Neural cell (in vitro differentiated cells): Measurements from ENCODE around the gene KHSRP. TPM values are rescaled to one million over a fixed set of nuclear protein-coding genes. Genes with fewer than 3 reads are reported as not detected.

Experiments used
- H2AFZ ChIP-seq: fragments of 200-600, 300-800 bp; sonication (generic), shearing (Covaris generic); 2 replicates; pipeline ENCODE4 v1.6.0; 2014; ENCODE audit warnings: low read depth, mild to moderate bottlenecking, antibody characterized with exemption, low read length, moderate library complexity
- H3F3A ChIP-seq: fragments of 200-600 bp; shearing (Covaris generic); 2 replicates; pipeline ENCODE4 v1.6.1; 2016; ENCODE audit warnings: mild to moderate bottlenecking, moderate library complexity, mixed read lengths, antibody characterized with exemption, low read length; ENCODE audit not compliant: insufficient read depth, poor library complexity, severe bottlenecking
- H3K27ac ChIP-seq: fragments of 200-600, 300-800 bp; sonication (generic), shearing (Covaris generic); 2 replicates; pipeline ENCODE4 v1.5.1; 2014; ENCODE audit warnings: mild to moderate bottlenecking, low read length, moderate library complexity
- H3K27me3 ChIP-seq: fragments of 300-800, 200-600 bp; sonication (generic), shearing (Covaris generic); 2 replicates; pipeline ENCODE4 v1.6.0; 2014; ENCODE audit warnings: mild to moderate bottlenecking, low read depth, low read length, moderate library complexity; ENCODE audit not compliant: insufficient read depth
- H3K36me3 ChIP-seq: fragments of 300-800, 200-600 bp; sonication (generic), shearing (Covaris generic); 2 replicates; pipeline ENCODE4 v1.5.1; 2014; ENCODE audit warnings: mild to moderate bottlenecking, antibody characterized with exemption, low read length, moderate library complexity; ENCODE audit not compliant: insufficient read depth
- H3K4me2 ChIP-seq: fragments of 300-800, 200-600 bp; sonication (generic), shearing (Covaris generic); 2 replicates; pipeline ENCODE4 v1.6.0; 2014; ENCODE audit warnings: mild to moderate bottlenecking, low read length
- H3K4me3 ChIP-seq: fragments of 300-800, 200-600 bp; sonication (generic), shearing (Covaris generic); 2 replicates; pipeline ENCODE4 v1.5.1; 2014; ENCODE audit warnings: mild to moderate bottlenecking, low read length, moderate library complexity
- H3K79me2 ChIP-seq: fragments of 200-600 bp; shearing (Covaris generic); replicated peaks from 2 replicates; pipeline ENCODE4 v1.6.0; 2014; ENCODE audit warnings: mild to moderate bottlenecking, low read length, moderate library complexity; ENCODE audit not compliant: insufficient read depth
- H3K9ac ChIP-seq: fragments of 300-800, 200-600 bp; sonication (generic), shearing (Covaris generic); 2 replicates; pipeline ENCODE4 v1.6.1; 2016; ENCODE audit warnings: mild to moderate bottlenecking, low read length, mixed read lengths
- H3K9me2 ChIP-seq: fragments of 200-600 bp; shearing (Covaris generic); 2 replicates; pipeline ENCODE4 v1.6.1; 2016; ENCODE audit warnings: mild to moderate bottlenecking, low read length, mixed read lengths; ENCODE audit not compliant: insufficient read depth
- H3K9me3 ChIP-seq: fragments of 200-600, 300-800 bp; sonication (generic), shearing (Covaris generic); 2 replicates; pipeline ENCODE4 v1.6.1; 2016; ENCODE audit warnings: mild to moderate bottlenecking, mixed run types, low read length, moderate library complexity, mixed read lengths
- H4K20me1 ChIP-seq: fragments of 200-600 bp; shearing (Covaris generic); 2 replicates; pipeline ENCODE4 v1.6.1; 2016; ENCODE audit warnings: mild to moderate bottlenecking, mixed run types; ENCODE audit not compliant: insufficient read depth
- EP300 ChIP-seq: fragments of 450-650 bp; conservative IDR thresholded peaks from 2 replicates; pipeline ENCODE4 v1.6.1; 2014; ENCODE audit warnings: antibody characterized with exemption, mild to moderate bottlenecking, moderate library complexity; ENCODE audit not compliant: poor library complexity, severe bottlenecking
- EZH2 ChIP-seq: fragments of 200-600, 300-800 bp; shearing (Covaris generic), sonication (generic); IDR thresholded peaks from 2 replicates; pipeline ENCODE4 v1.6.1; 2014; ENCODE audit warnings: antibody characterized with exemption, low read length, borderline replicate concordance, mild to moderate bottlenecking; ENCODE audit not compliant: insufficient read depth, poor library complexity, severe bottlenecking
- MXI1 ChIP-seq: fragments of 450-650 bp; conservative IDR thresholded peaks from 2 replicates; pipeline ENCODE4 v1.6.1; 2014; ENCODE audit warnings: antibody characterized with exemption, mild to moderate bottlenecking; ENCODE audit not compliant: poor library complexity, severe bottlenecking
- POLR2AphosphoS5 ChIP-seq: IDR thresholded peaks from 2 replicates; pipeline ENCODE4 v1.6.1; 2012
- RAD21 ChIP-seq: fragments of 450-650 bp; conservative IDR thresholded peaks from 2 replicates; pipeline ENCODE4 v1.6.1; 2014; ENCODE audit warnings: antibody characterized with exemption, mild to moderate bottlenecking, moderate library complexity
- SMC3 ChIP-seq: fragments of 450-650 bp; conservative IDR thresholded peaks from 2 replicates; pipeline ENCODE4 v1.6.1; 2014; ENCODE audit warnings: antibody characterized with exemption, mild to moderate bottlenecking, moderate library complexity; ENCODE audit not compliant: poor library complexity
- TAF1 ChIP-seq: IDR thresholded peaks from 2 replicates; pipeline ENCODE4 v1.6.1; 2012; ENCODE audit warnings: low read depth
- polyA plus RNA-seq: library from polyadenylated mRNA; depleted of rRNA; stranded (reverse); fragments of >200 nt; gene quantifications from 2 replicates; pipeline ENCODE4 v1.2.3, GENCODE V29; 2014
- TF ChIP-seq, protein P1 (sequence below): IDR thresholded peaks from 2 replicates; pipeline ENCODE4 v1.6.1; 2012; ENCODE audit warnings: borderline replicate concordance
- TF ChIP-seq, protein P2 (sequence below): fragments of 450-650 bp; IDR thresholded peaks from 2 replicates; pipeline ENCODE4 v1.5.1; 2014; ENCODE audit warnings: antibody characterized with exemption, mild to moderate bottlenecking, moderate library complexity; ENCODE audit not compliant: poor library complexity, severe bottlenecking

Gene KHSRP
- polyA plus RNA-seq, 1 donor from 2014 or later, result 33.3 TPM

DNA sequence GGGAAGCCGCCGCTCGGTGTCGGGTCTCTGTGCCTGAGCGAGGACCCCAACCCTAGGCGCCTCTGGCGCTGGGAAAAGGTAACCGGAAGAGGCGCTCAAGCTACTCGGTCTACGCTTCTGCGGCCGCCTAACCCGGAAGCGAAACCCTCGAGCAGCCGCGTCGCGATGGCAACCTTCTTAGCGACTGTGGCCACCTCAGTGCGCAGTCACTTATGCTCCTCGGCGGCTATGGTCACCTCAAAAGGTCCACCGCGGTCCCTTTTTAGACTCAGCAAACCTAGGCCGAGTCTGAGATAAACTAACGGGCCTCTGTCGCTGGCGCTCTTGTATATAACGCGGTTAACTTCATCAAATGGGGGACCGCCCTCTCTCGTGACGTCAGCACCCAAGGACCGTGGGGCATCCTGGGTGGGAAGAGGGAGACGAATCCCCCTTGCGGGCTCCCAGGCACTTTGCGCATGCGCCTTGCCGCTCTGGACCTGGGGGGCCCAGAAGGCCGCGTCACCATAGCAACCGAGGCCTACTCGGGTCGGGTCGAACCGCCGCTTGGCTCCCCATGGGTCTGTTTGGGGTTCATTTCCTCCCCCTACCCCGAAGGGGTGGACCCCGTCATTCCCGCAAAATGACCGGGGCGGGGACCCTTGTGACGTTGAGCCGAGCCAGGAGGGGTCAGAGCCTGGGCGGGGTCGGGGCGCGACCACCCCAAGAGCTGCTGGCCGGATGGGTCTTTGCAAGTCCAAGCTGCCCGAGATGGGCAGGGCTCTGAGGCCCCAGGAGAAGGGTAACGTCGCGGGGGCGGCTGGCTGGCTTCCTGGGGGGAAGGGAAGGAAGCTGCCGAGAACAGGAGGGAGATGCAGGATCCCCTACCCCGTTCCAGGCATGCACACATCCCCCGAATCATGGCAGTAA, 31.3 kb downstream of the KHSRP start, which contains the start of gene GTF2F1:
Gene GTF2F1, minus strand, starts transcription at position 91 of the 909 bp plus-strand sequence. CDS start 169 bp downstream, outside the sequence.
- Histone ChIP-seq H3K9me3 (no peaks in the 10 kb centered on the region), H3K4me2 (peak within 1 kb of the TSS; percentile 77), H3K36me3 (peaks cover 3% of the 10 kb centered on the region), H2AFZ (peak within 1 kb of the TSS; percentile 81), H3K9me2 (no peaks in the 10 kb centered on the region), H3F3A (no peaks in the 10 kb centered on the region), H3K27ac (peak within 1 kb of the TSS; percentile 99), H3K4me3 (peak within 1 kb of the TSS; percentile 77), H3K27me3 (no peaks in the 10 kb centered on the region), H4K20me1 (no peaks in the 10 kb centered on the region), H3K79me2 (peaks cover 20% of the 10 kb centered on the region), H3K9ac (peak within 1 kb of the TSS; percentile 97)
- TF ChIP-seq SMC3 (peak; percentile 60), EZH2 (no peak), RAD21 (peak; percentile 50), TAF1 (peak; percentile 68), POLR2AphosphoS5 (peak; percentile 90), MXI1 (peak; percentile 84), EP300 (peak; percentile 75)
- TF ChIP-seq, protein P1, sequence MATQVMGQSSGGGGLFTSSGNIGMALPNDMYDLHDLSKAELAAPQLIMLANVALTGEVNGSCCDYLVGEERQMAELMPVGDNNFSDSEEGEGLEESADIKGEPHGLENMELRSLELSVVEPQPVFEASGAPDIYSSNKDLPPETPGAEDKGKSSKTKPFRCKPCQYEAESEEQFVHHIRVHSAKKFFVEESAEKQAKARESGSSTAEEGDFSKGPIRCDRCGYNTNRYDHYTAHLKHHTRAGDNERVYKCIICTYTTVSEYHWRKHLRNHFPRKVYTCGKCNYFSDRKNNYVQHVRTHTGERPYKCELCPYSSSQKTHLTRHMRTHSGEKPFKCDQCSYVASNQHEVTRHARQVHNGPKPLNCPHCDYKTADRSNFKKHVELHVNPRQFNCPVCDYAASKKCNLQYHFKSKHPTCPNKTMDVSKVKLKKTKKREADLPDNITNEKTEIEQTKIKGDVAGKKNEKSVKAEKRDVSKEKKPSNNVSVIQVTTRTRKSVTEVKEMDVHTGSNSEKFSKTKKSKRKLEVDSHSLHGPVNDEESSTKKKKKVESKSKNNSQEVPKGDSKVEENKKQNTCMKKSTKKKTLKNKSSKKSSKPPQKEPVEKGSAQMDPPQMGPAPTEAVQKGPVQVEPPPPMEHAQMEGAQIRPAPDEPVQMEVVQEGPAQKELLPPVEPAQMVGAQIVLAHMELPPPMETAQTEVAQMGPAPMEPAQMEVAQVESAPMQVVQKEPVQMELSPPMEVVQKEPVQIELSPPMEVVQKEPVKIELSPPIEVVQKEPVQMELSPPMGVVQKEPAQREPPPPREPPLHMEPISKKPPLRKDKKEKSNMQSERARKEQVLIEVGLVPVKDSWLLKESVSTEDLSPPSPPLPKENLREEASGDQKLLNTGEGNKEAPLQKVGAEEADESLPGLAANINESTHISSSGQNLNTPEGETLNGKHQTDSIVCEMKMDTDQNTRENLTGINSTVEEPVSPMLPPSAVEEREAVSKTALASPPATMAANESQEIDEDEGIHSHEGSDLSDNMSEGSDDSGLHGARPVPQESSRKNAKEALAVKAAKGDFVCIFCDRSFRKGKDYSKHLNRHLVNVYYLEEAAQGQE, result peak; percentile 83
- TF ChIP-seq, protein P2, sequence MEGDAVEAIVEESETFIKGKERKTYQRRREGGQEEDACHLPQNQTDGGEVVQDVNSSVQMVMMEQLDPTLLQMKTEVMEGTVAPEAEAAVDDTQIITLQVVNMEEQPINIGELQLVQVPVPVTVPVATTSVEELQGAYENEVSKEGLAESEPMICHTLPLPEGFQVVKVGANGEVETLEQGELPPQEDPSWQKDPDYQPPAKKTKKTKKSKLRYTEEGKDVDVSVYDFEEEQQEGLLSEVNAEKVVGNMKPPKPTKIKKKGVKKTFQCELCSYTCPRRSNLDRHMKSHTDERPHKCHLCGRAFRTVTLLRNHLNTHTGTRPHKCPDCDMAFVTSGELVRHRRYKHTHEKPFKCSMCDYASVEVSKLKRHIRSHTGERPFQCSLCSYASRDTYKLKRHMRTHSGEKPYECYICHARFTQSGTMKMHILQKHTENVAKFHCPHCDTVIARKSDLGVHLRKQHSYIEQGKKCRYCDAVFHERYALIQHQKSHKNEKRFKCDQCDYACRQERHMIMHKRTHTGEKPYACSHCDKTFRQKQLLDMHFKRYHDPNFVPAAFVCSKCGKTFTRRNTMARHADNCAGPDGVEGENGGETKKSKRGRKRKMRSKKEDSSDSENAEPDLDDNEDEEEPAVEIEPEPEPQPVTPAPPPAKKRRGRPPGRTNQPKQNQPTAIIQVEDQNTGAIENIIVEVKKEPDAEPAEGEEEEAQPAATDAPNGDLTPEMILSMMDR, result peak; percentile 51

DNA sequence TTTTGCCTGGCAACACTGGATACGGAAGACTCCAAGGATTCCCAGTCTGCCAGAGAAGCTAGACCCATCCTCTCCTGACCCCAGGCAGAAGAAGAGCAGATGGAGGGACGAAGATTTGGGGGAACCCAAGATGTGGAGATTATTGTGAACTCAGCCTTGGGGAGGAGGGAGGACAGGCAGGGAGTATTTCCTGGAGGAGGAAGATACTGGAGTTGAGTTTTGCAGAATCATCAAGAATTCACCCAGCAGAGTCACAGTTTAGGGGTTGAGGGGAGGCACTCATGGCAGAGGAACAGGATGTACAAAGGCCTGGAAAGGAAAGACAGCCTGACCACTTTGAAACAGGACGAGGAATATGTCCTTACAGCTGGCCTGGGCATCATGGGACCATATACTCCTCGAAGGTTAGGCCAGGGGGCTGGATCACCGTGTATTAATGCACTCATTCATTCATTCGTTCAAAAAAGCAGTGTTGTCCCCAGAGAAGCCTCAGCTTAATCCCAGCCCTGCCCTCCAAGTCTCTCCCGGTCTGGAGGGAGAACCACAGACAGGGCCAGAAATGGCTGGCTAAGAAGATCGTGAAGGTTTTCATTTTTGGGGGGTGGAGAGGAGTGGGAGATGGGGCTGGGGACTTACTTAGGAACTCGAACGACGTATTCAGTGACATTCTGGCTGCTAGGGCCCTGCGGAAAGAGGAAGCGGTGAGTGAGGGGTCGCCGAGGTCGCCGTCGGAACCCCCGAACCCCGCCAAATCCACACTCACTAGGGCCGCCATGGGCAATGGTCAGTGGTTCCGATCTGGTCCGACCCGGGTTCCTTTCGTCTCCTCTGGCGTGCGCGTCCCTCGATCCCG, 32.2 kb downstream of the KHSRP start:
- Histone ChIP-seq H3K4me2 (peak overlapping the region; percentile 77), H3K9me2 (no peaks in the 10 kb centered on the region), H3K9me3 (no peaks in the 10 kb centered on the region), H2AFZ (peak overlapping the region; percentile 81), H3K27me3 (no peaks in the 10 kb centered on the region), H3K9ac (peak overlapping the region; percentile 97), H4K20me1 (no peaks in the 10 kb centered on the region), H3K27ac (peak overlapping the region; percentile 99), H3K36me3 (peaks cover 3% of the 10 kb centered on the region), H3K4me3 (peak overlapping the region; percentile 77), H3K79me2 (peaks cover 20% of the 10 kb centered on the region), H3F3A (no peaks in the 10 kb centered on the region)
- TF ChIP-seq SMC3 (peak; percentile 12), TAF1 (no peak), EP300 (no peak), MXI1 (no peak), RAD21 (no peak), POLR2AphosphoS5 (no peak)
- TF ChIP-seq, protein P2, result no peak
